GM19438 (cell line): ENCODE data around the gene U2AF1.
"Not testable (repeated sequence)": the region's sequence is repeated elsewhere in the genome, so short reads cannot be mapped to it uniquely, and the experiment has no call there.

Source experiments
- ATAC-seq: cut with Tn5 transposase; IDR thresholded peaks from one replicate; pipeline ENCODE4 v1.9.1; 2021; ENCODE audit warnings: low read depth; ENCODE audit not compliant: unreplicated experiment

Gene U2AF1, protein sequence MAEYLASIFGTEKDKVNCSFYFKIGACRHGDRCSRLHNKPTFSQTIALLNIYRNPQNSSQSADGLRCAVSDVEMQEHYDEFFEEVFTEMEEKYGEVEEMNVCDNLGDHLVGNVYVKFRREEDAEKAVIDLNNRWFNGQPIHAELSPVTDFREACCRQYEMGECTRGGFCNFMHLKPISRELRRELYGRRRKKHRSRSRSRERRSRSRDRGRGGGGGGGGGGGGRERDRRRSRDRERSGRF

DNA sequence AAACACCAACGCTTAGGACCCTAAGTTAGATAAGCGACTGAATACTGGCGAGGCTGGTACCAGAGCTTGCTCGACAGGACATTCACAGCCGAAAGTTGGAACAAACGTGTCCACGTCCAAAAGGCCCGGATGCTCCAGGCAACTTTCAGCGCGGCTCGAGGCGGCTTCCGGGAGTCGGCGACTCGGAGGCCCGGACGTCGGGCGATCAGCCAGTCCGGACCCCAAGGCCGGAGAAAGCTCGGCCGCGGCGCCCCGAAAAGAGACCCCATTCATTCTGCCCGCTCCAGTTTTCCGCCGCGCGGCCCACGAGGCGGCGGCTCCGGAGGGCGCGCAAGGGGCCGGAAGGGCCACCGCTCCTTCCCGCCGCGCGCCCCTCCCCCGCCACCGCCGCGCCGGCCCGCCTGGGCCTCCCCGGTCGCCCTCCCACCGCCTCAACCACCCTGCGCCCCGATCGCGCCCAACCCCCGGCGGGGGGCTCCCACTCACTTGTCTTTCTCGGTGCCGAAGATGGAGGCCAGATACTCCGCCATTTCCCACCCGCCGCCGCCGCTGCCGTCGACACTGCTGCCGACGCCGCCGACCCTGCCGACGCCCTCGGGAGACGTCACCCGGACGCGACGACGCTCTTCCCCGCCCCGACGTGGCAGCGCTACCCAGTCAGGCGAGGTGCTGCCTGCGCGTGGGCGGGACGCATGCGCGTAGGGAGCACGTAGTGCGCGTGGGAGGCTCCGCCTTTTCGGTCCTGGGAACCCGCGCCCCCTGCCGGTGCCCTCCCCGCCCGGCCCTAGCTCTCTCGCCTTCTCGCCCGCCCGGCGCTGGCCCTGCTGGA lies at the start of gene U2AF1:
TSS of gene U2AF1 (minus strand) at position 606 of the 829 bp plus-strand sequence. CDS start at position 530, 76 bp downstream.
- peak; percentile 69 for ATAC-seq

DNA sequence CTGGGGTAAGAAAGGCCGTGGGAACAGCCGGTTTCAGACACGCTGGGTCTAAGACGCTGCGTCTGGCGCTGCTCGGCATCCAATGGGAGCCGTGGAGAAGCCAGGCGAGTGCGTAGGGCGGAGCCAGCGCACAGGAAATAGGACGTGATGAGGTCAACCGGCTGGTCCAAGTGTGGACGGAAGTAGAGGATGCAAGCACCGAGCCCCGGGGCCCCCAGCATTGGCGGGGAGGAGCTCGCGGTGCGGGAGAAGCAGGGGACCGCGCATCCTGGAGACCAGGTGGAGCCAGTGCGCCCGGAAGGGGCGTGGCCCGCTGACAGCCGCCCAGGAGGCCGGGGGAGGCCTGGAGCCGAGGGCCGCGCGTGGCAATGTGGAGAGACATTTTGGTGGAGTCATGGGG lies 46.2 kb upstream of the U2AF1 start:
- ATAC-seq = not testable (repeated sequence)

DNA sequence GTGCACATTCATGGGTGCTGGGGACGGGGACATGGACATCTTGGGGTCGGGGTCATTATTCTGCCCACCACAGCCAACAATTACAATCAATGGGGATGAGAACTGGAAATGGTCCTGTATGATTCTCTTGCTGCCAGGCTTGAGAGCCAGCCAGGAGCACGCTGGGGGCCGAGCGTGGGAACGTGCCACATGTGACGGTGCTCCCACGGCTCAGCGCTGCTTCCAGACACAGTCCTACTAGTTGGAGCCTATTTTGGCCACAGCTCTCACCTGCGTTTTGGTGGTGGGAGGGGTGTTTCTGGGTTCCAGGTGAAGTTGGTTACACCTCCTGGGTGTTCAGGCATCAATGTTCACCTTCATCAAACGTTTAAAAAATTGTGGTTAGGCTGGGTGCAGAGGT lies 42.0 kb upstream of the U2AF1 start:
- not testable (repeated sequence) for ATAC-seq

DNA sequence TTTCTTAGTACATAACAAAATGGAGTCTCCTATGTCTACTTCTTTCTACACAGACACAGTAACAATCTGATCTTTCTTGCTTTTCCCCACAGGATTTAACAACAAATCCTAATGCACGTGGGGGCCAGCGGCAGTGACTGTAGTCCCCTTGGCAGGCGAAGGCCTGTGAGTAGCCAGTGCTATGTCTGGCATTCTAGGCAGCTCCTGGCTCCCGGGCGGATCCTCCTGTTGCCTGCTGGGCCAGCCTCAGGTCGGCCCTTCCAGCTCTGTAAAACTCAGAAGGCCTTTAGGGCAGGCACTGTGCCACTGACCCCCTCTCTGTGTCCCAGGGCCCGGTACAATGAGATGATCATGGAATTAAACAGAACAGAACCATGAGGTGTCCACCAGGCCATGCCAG lies 40.6 kb upstream of the U2AF1 start:
- ATAC-seq = not testable (repeated sequence)

DNA sequence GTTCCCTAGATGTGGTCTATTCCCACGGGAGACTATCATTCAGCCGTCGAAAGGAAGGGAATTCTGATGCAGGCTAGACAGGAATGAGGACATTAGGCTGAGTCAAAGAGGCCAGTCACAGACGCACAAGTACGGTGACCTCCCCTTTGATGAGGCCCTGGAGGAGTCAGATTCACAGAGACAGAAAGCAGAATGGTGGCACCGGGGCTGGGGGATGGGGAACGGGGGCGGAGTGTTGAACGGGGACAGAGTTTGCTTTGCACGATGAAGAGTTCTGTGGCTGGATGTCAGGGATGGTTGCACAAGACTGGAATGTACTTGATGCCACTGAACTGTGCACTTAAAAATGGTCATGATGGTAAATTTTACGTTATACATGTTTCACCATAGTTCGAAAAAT lies 39.3 kb upstream of the U2AF1 start:
- ATAC-seq = not testable (repeated sequence)

DNA sequence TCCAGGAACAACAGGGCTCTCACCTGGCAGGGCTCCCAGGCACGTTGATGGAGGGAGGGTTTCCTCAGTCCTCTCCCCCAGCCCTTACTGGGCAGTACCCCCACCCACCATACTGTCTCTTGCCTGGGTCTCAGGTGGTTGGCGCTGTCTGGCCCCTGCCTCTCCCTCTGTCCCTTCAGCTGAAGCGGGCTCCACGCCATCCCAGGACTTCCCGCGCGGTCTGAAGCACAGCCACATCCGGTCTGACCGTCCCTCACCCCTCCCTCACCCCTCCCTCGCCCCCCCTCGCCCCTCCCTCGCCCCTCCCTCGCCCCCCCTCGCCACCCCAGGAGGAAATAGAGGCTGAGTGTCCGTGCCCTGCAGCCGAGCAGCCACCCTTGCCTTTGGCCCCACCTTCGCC lies 34.0 kb upstream of the U2AF1 start:
- not testable (repeated sequence) for ATAC-seq

DNA sequence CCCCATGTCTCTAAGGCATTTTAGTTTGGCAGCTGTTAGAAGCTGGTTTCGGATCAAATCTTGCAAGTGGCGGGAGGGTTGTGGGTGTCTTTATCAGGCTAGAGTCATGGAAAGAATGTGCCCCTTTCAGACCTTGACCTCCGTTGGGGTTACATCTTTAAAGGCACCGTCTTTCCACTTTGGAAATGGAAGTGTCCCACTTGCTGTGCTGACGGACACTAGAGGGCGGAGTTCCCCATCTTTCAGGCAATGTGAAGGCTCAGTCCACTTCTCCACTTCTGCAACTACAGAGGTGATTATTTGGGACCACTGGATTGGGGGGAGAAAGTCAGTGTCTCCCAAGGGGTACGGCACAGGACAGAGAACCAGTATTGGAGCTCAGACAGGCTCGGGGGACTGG lies 31.6 kb upstream of the U2AF1 start:
- not testable (repeated sequence) for ATAC-seq

DNA sequence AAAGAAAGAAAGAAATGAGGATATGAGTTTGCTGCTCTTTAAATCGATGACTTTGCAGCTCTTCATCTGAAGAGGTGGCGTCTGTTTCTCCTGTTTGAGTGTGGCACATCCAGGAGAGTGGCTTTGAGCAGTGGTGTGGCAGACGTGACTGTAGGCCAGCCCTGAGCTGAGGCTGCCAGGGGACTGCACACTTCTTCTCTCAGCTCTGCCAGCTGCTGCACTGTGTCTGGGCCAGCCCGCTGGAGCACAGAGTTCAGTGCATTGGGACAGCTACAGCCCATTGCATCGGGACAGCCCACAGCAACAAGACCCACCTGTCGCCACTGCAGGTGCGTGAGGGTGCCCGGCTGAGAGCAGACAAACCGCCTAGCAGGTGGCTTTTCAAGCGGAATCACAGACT lies 27.1 kb upstream of the U2AF1 start:
- ATAC-seq = not testable (repeated sequence)

DNA sequence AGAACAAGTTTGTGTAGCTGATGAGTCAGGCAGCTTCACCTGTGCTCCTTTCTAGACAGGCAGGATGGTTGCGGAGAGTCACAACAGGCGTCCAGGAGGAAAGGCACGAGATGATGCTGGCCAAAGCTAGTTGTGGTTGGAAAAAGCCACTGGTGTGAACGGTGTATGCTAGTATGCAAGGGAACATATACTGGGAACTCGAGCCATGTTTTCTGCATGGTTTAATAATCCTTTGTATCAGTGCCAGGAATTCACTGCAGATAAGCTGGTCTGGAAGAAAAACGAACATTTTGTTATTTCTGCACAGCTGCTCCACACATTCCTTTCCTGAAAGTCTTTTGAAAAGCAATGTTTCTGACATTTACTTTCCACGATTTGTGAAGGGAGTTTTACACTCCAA lies 22.7 kb upstream of the U2AF1 start:
- ATAC-seq = not testable (repeated sequence)

DNA sequence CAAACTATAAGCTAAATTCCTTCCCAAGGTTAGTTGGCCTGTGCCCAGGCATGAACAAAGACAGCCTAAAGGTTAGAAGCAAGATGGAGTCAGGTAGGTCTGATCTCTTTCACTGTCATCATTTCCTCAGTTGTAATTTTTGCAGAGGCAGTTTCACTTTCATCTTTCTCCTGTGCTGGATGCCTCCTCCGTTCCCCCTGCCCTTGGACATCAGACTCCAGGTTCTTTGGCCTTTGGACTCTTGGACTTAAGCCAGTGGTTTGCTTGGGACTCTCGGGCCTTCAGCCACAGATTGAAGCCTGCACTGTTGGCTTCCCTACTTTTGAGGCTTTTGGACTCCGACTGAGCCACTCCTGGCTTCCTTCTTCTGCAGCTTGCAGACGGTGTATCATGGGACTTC lies 8.6 kb upstream of the U2AF1 start:
- ATAC-seq = not testable (repeated sequence)

DNA sequence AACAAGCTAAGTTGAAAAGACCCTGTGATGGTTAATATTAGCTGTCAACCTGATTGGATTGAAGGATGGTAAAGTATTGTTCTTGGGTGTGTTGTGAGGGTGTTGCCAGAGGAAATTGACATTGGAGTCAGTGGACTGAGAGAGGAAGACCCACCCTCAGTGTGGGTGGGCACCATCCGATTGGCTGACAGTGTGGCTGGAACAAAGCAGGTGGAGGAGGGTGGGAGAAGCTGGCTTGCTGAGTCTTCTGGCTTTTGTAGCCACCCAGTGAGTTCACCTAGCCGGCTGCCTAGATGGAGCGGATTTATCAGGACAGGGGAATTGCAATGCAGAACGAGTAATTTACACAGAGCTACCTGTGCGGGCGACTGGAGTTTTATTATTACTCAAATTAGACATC lies 7.1 kb upstream of the U2AF1 start:
- not testable (repeated sequence) for ATAC-seq

DNA sequence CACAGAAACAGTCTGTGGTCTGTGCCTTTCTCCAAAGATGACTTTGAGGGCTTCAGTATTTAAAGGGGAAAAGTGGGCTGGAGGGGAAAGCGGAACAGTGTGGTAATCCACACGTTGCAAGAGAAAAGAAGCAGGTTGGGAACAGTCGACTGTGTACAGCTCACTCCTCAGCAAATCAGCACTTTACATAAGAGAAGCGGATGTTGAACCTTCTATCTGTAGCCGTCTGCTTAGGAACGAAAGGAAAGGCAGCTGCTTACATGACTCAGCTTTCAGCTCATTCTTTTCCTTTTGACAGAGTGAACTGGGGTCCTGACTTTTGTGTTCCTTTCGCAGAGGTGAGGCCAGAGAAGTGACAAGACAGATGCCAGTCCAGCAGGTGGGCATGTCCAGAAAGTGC lies 1.6 kb upstream of the U2AF1 start:
- not testable (repeated sequence) for ATAC-seq

DNA sequence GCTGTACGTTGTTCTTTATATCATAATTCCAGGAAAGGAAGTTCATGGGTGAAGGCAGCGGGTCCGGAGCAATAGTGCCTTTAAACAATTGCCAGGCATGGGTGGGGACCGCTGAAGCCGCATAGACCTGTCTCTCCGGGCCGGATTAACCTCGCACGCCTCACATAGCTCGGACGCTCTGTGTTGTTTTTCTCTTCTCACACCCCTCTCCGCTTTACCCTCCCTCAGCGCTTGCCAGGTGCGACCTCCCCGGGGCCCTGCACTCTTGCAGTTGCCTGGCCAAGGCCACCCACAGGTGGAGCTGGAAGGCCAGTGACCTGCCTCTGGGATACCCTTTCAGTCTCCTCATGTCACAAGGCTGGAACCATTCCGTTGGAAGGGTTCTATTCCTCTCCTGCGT lies 807 bp upstream of the U2AF1 start:
- not testable (repeated sequence) for ATAC-seq

DNA sequence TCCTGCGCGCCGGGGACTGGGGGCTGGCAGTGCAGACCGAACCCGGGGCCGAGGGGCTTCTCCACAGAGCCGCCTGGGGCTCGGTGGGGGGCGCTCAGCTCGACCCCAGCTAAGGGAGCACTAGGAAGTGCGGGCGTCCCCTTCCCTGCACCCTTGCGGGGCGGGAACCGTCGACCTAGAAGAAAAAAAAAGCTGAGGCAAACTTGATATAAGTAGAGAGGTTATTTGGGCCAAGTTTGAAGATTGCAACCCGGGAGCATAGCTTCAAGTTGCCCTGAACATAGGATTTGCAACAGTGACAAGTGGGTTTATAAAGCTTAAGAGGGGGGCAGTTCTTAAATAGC lies 396 bp upstream of the U2AF1 start:
- ATAC-seq = peak; percentile 27

DNA sequence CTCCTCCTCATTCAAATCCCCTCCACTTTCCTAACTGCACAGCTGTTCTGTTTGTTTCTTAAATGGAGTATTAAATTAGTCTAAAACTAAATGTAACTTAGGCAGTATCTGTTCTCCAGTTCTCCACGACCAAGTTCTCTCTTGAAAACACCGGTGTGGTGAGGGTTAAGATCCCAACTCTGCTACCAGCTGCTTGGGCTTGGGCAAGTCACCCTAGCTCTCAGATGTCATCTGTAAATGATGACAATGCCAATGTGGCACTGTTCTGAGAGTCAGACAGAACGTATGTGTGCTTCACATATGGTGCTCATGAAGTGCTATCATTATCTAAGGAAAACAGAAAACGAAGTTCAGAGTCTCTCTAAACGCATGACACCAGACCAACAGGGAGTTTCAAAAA lies 2.7 kb downstream of the U2AF1 start:
- ATAC-seq = not testable (repeated sequence)

DNA sequence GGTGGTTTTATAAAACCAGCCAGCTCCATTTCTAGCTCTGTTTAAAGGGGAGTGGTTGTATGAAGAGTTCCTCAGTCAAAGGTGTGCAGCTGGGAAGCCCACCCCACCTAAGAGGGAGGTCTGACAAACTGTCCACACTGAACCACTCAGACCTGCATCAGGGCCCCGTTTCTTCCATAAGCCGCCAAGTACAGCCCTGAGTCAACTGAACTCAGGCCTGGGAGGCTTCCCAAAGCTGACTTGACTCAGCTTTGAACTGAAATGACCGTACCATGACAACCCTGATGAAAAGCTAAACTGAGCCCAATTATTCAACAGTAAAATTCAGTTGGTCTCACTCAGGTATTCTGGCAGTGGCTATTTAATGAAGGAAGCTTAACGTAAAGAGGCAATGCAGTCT lies 5.1 kb downstream of the U2AF1 start:
- ATAC-seq = not testable (repeated sequence)

DNA sequence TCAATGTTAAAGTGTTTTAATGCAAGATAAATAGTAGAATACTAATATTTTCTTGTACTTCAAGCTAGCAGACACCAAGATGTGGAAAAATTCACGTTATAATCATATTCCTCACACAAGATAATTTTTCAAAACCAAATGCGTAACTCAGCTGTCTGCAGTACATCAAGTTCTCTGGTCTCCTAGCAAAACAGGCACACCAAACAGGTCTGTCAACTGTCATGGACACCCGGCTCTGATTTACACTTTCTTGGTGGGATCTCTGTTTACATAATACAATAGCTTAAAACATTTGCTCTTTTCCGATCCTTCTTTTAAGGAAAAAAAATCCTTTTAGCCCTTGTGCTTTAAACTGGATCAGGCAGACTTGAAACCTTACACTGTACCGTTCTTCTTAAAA lies 5.7 kb downstream of the U2AF1 start:
- not testable (repeated sequence) for ATAC-seq

DNA sequence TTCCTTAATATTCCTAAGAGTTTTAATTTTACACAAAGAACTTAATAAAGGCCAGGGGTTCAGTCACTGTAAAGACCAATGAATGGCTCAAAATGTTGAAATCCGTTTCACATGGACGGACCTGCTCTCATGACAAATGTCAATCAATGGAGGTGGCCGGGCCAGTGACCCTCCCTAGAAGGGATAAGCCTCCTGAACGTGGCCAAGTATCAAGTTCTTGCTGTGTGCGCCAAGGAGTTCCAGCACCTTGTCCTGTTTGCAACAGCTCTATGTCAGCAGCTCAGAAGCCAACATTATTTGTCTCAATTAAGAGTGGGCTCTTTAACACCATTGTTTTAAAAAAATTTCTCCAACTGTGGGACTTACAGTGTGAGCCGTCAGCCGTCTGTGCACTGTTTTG lies 6.4 kb downstream of the U2AF1 start:
- not testable (repeated sequence) for ATAC-seq

DNA sequence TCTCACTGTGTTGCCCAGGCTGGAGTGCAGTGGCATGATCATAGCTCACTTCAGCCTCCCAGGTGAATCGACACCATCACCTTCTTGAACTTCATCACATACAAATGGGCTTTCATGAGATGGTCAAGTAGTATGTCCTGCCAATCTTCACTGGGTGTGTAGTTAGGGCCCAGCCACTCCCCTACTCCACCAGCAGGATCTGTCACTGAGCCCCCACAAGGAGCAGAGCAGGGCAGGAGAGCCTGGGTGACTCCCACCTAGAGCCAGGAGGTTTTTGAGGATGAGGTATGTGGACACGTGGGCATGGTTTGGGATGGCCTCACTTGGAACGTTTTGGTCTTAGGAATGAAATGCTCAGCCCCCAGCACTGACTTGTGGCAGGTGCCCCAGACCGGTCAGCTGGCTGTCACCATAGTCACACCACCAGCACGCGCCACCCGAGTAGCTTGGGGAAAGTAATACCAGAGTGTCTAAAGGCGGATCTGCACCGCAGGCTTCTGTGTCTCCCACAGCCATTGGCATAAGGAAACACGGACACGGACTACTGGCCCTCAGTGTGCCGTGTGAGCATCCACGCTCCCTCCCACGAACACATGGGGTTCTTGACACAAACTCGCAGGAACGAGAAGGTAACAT lies 15.3 kb downstream of the U2AF1 start:
- not testable (repeated sequence) for ATAC-seq

DNA sequence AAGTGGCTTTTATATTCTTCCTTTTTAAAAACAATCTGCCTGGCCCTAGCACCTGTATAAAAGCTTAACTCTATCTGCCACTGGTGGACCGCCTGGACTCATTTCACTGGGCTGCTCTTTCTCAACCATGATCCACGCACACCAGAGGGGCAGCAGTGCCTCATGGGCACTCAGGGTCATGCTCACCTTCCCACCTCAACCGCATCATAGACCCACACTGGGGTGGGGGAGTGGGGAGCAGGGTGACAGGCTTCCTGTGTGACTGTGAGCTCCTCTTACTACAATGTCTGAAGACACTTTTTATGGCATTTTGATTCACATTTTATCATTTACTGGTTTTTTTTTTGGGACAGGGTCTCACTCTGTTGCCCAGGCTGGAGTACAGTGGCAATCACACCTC lies 16.4 kb downstream of the U2AF1 start:
- ATAC-seq = not testable (repeated sequence)

DNA sequence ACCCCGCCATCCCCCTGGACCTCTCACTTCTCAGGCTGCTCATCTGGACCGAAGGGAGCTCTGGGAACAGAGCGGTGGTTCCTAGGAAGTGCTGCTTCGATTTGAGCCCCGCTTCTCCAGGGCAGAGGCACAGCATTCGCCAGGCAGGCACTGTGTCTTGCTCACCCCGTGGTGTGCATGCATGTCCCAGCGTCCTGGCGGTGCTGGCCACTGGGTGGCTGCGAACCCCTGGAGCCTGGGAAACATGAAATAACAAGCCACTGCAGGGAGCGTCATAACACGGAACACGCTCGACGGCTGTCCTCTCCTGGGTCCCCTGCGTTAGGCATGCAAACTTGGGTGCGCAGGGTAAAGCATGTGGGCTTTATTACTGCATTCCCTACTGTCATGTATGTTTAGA lies 17.9 kb downstream of the U2AF1 start:
- not testable (repeated sequence) for ATAC-seq
